Testis (tissue), 3 donors: Measurements from ENCODE around the gene ALDH16A1. TPM values are rescaled to one million over a fixed set of nuclear protein-coding genes. Genes with fewer than 3 reads are reported as not detected.

Experiments used
- DNase-seq: peaks from one replicate; pipeline ENCODE4 v3.0.0-alpha.2; 2019
- H3K27ac ChIP-seq, 2 donors: fragments of 200-600 bp; sonication (generic); one replicate each; pipeline ENCODE4 v1.5.1; 2019
- H3K27me3 ChIP-seq: fragments of 200-600 bp; sonication (generic); one replicate; pipeline ENCODE4 v1.5.1; 2019
- H3K36me3 ChIP-seq: fragments of 200-600 bp; sonication (generic); one replicate; pipeline ENCODE4 v1.5.1; 2017; ENCODE audit warnings: low read depth; ENCODE audit errors: missing control alignments
- H3K4me1 ChIP-seq: fragments of 200-600 bp; sonication (generic); one replicate; pipeline ENCODE4 v1.5.1; 2019
- H3K4me3 ChIP-seq, 2 donors: fragments of 200-600 bp; sonication (generic); one replicate each; pipeline ENCODE4 v1.5.1; 2017 to 2019
- H3K9me3 ChIP-seq: fragments of 200-600 bp; sonication (generic); one replicate; pipeline ENCODE4 v1.5.1; 2017
- CTCF ChIP-seq, 3 experiments: fragments of 450-650 bp in 2 of 3; fragments of 200-600 bp in 1 of 3; sonication (generic) in 1 of 3; IDR thresholded peaks; one replicate each; pipeline ENCODE4 v1.5.1; 2016 to 2019; ENCODE audit warnings: antibody characterized with exemption in 3 of 3, mild to moderate bottlenecking in 2 of 3, moderate library complexity in 1 of 3
- POLR2A ChIP-seq: fragments of 450-650 bp; IDR thresholded peaks from one replicate; pipeline ENCODE4 v1.6.1; 2017; ENCODE audit warnings: antibody characterized with exemption, mild to moderate bottlenecking, moderate library complexity
- WGBS, 2 donors: methylation state at CpG; one replicate each; pipeline ENCODE4 v1.1.5; 2018; 5-methylcytosine and 5-hydroxymethylcytosine counted together
- intact Hi-C: fragments of 100-400 bp; cut with DNase I; formaldehyde crosslinking; loops from one replicate; pipeline ENCODE4 v1.15.1; 2023; ENCODE audit warnings: low total_unique reads
- polyA plus RNA-seq: library from polyadenylated mRNA; stranded (reverse); fragments of 350-450 nt; fragmentation: Illumina TruSeq; extraction: RNeasy Lipid Tissue Mini Kit (QIAGEN cat#74804); gene quantifications from one replicate; pipeline ENCODE4 v1.2.3, GENCODE V29; 2014; ENCODE audit warnings: low read depth, low replicate concordance; ENCODE audit not compliant: insufficient read depth
- total RNA-seq, 2 donors: library from RNA; depleted of rRNA; stranded (reverse); fragments of >200 nt; gene quantifications; one replicate each; pipeline ENCODE4 v1.2.3, GENCODE V29; 2016

Gene ALDH16A1
- total and polyA plus RNA-seq, 3 donors from 2014 or later: 8.5 to 24.7 (median 22.4) TPM

- intact Hi-C loops: no loop called here
- no peak for TF ChIP-seq CTCF (IDR thresholded peaks at IDR 0.05)
- TF ChIP-seq POLR2A: no peak
These were observed 2.6 kb upstream of the ALDH16A1 start for GRCh38 chr19:49450405-49450804.

GRCh38 chr19:49451430-49452181, 1.4 kb upstream of the ALDH16A1 start, which contains the start of gene PIH1D1:
PIH1D1 (minus strand) TSS chr19:49451814; CDS start chr19:49451574, 240 bp downstream.
- TF ChIP-seq CTCF (IDR thresholded peaks at IDR 0.05): peak in 1 of 3 experiments; percentile 10
- no peak for TF ChIP-seq POLR2A
- Histone ChIP-seq H3K4me3 (peak within 1 kb of the TSS; percentile 56 to 83), H3K36me3 (no peaks in the 10 kb centered on the region), H3K4me1 (peaks cover 4% of the 10 kb centered on the region), H3K27ac (peak within 1 kb of the TSS; percentile 94 to 96), H3K27me3 (no peaks in the 10 kb centered on the region), H3K9me3 (no peaks in the 10 kb centered on the region)
- 2 to 8% methylated on average over 40 to 42 of the region's 42 CpGs for WGBS, 2 donors
- intact Hi-C loops: no loop called here
- DNase-seq: peak; percentile 100

More at GRCh38 chr19:49450405-49450804, 2.6 kb upstream of the ALDH16A1 start:
- Histone ChIP-seq H3K9me3 (no peaks in the 10 kb centered on the region), H3K4me3 (no peak overlapping the region), H3K36me3 (no peaks in the 10 kb centered on the region), H3K27ac (no peak overlapping the region), H3K27me3 (no peaks in the 10 kb centered on the region), H3K4me1 (peaks cover under 1% of the 10 kb centered on the region)
- no peak for DNase-seq
- WGBS, 2 donors: 75 to 83% methylated on average over 7 of the region's 7 CpGs

GRCh38 chr19:49453757-49454240, 774 bp downstream of the ALDH16A1 start:
- Histone ChIP-seq H3K4me1 (peaks cover 4% of the 10 kb centered on the region), H3K36me3 (no peaks in the 10 kb centered on the region), H3K27me3 (no peaks in the 10 kb centered on the region), H3K4me3 (peak overlapping the region; percentile 45 to 73), H3K9me3 (no peaks in the 10 kb centered on the region), H3K27ac (peak overlapping the region; percentile 94 to 96)
- no peak for DNase-seq
- 25 to 40% methylated on average over 10 of the region's 10 CpGs for WGBS, 2 donors
- intact Hi-C loops: no loop called here
- TF ChIP-seq POLR2A (no peak), CTCF (IDR thresholded peaks at IDR 0.05) (no peak)

- H3K4me3 ChIP-seq: no peak overlapping the region
- no peaks in the 10 kb centered on the region for H3K36me3 ChIP-seq
- intact Hi-C loops: no loop called here
- no peaks in the 10 kb centered on the region for H3K27me3 ChIP-seq
- H3K4me1 ChIP-seq: peaks cover 4% of the 10 kb centered on the region
- 52 to 64% methylated on average over 5 of the region's 5 CpGs for WGBS, 2 donors
- H3K9me3 ChIP-seq: no peaks in the 10 kb centered on the region
- DNase-seq: no peak
- peak overlapping the region; percentile 47 to 60 for H3K27ac ChIP-seq
- no peak for TF ChIP-seq POLR2A
- TF ChIP-seq CTCF (IDR thresholded peaks at IDR 0.05): no peak
These were observed 2.7 kb downstream of the ALDH16A1 start for GRCh38 chr19:49455773-49456172.
